ENCODE measurements around the gene ODF2.

DNA sequence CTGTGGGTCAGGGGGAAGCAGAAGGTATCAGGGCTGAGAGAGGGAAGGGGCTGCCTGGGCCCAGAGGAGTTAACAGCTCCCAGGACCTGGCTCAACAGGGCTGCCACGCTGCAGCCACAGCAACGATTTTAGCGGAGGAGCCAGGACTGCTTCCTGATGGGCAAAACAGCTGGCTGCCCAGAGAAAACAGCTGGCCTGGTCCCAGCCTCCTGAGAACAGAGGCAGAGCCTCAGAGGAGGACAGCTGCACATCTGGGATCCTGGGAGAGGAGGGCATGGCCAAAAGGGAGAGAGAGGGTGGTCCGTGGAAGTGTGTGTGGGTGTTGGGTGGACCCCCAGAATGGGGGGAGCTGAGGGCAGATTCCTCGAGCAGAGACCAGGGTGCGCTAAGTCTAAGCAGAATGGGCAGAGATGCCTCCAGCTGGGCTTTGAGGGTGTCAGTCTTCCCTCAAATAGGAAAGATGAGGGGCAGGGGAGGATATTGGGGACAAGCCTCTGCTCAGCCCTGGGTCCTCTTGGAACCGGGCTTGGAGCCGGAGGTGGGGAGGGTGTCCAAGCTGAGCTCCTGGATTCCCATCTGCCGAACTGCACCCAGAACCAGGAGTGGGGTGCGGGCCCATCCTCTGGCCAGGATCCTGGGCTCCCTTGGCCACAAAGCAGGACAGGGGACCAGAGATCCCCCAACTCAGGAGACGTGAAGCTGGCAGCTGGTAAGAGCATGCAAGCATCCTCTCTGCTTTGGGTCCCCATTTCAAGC lies 44.3 kb upstream of the ODF2 start:
- TF ChIP-seq, protein P1, sequence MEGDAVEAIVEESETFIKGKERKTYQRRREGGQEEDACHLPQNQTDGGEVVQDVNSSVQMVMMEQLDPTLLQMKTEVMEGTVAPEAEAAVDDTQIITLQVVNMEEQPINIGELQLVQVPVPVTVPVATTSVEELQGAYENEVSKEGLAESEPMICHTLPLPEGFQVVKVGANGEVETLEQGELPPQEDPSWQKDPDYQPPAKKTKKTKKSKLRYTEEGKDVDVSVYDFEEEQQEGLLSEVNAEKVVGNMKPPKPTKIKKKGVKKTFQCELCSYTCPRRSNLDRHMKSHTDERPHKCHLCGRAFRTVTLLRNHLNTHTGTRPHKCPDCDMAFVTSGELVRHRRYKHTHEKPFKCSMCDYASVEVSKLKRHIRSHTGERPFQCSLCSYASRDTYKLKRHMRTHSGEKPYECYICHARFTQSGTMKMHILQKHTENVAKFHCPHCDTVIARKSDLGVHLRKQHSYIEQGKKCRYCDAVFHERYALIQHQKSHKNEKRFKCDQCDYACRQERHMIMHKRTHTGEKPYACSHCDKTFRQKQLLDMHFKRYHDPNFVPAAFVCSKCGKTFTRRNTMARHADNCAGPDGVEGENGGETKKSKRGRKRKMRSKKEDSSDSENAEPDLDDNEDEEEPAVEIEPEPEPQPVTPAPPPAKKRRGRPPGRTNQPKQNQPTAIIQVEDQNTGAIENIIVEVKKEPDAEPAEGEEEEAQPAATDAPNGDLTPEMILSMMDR (IDR thresholded peaks at IDR 0.05; ENCODE audit: borderline replicate concordance, extremely low read depth, low read length, poor library complexity, severe bottlenecking), result no peak
- TF ChIP-seq EZH2 (IDR thresholded peaks at IDR 0.05; ENCODE audit: borderline replicate concordance, low read depth, low read length, severe bottlenecking), result no peak

Data from DND-41 (cell line).